HAP-1 (cell line): ENCODE data around the gene MED16.

Experiments
- DNase-seq, 2 experiments: peaks; one replicate each; pipeline ENCODE4 v3.0.0-alpha.2; 2016 to 2020; ENCODE audit warnings: low spot score in 2 of 2
- H3K27me3 ChIP-seq: fragments of 250-450 bp; sonication (Bioruptor Pico); 2 replicates; pipeline ENCODE4 v1.5.1; 2020; ENCODE audit warnings: low read depth, mild to moderate bottlenecking, moderate library complexity
- H3K36me3 ChIP-seq: fragments of 250-450 bp; sonication (Bioruptor Pico); replicated peaks from 2 replicates; pipeline ENCODE4 v1.5.1; 2020; ENCODE audit warnings: mild to moderate bottlenecking
- H3K4me1 ChIP-seq: fragments of 250-450 bp; sonication (Bioruptor Pico); 2 replicates; pipeline ENCODE4 v1.5.1; 2020; ENCODE audit warnings: mild to moderate bottlenecking
- H3K4me3 ChIP-seq: fragments of 250-450 bp; sonication (Bioruptor Pico); 2 replicates; pipeline ENCODE4 v1.5.1; 2020; ENCODE audit warnings: mild to moderate bottlenecking, moderate library complexity
- H3K9me3 ChIP-seq: fragments of 250-450 bp; sonication (Bioruptor Pico); 2 replicates; pipeline ENCODE4 v1.5.1; 2020; ENCODE audit warnings: mild to moderate bottlenecking, moderate library complexity
- in situ Hi-C: fragments of 300-500 bp; cut with MboI; formaldehyde crosslinking; loops from 3 replicates; pipeline ENCODE4 v1.14.3; 2020; ENCODE audit warnings: low sequenced_read_pairs, inconsistent platforms, mixed read lengths

Gene MED16

GRCh38 chr19:870314-870713 is 22.7 kb downstream of the MED16 start:
- no peak for DNase-seq
- Histone ChIP-seq H3K27me3 (no peaks in the 10 kb centered on the region), H3K4me1 (peaks cover 8% of the 10 kb centered on the region), H3K36me3 (peaks cover 63% of the 10 kb centered on the region), H3K4me3 (no peak overlapping the region), H3K9me3 (no peaks in the 10 kb centered on the region)
- in situ Hi-C loops: no loop called here

- no peak for DNase-seq
- in situ Hi-C loops: no loop called here
- Histone ChIP-seq H3K36me3 (peaks cover 56% of the 10 kb centered on the region), H3K4me3 (no peak overlapping the region), H3K9me3 (no peaks in the 10 kb centered on the region), H3K4me1 (peaks cover 8% of the 10 kb centered on the region), H3K27me3 (no peaks in the 10 kb centered on the region)
These were observed 23.5 kb downstream of the MED16 start for GRCh38 chr19:869245-870177.

- no peak for DNase-seq
- no peak overlapping the region for H3K4me3 ChIP-seq
- H3K36me3 ChIP-seq: peaks cover 50% of the 10 kb centered on the region
- no peaks in the 10 kb centered on the region for H3K27me3 ChIP-seq
- no peaks in the 10 kb centered on the region for H3K9me3 ChIP-seq
- H3K4me1 ChIP-seq: peaks cover 8% of the 10 kb centered on the region
- in situ Hi-C loops: no loop called here
These were observed 24.3 kb downstream of the MED16 start for GRCh38 chr19:868458-869244.

GRCh38 chr19:867855-868457 is 25.0 kb downstream of the MED16 start:
- no peaks in the 10 kb centered on the region for H3K27me3 ChIP-seq
- H3K4me1 ChIP-seq: peaks cover 8% of the 10 kb centered on the region
- DNase-seq: no peak
- H3K9me3 ChIP-seq: no peaks in the 10 kb centered on the region
- no peak overlapping the region for H3K4me3 ChIP-seq
- in situ Hi-C loops: no loop called here
- H3K36me3 ChIP-seq: peaks cover 50% of the 10 kb centered on the region

GRCh38 chr19:867301-867793 is 25.6 kb downstream of the MED16 start:
- DNase-seq: no peak
- Histone ChIP-seq H3K4me3 (no peak overlapping the region), H3K27me3 (no peaks in the 10 kb centered on the region), H3K4me1 (peaks cover 5% of the 10 kb centered on the region), H3K9me3 (no peaks in the 10 kb centered on the region), H3K36me3 (peaks cover 50% of the 10 kb centered on the region)
- in situ Hi-C loops: no loop called here

GRCh38 chr19:866769-867300 is 26.2 kb downstream of the MED16 start:
- H3K9me3 ChIP-seq: no peaks in the 10 kb centered on the region
- in situ Hi-C loops: no loop called here
- H3K27me3 ChIP-seq: no peaks in the 10 kb centered on the region
- H3K36me3 ChIP-seq: peaks cover 45% of the 10 kb centered on the region
- peaks cover under 1% of the 10 kb centered on the region for H3K4me1 ChIP-seq
- no peak for DNase-seq
- H3K4me3 ChIP-seq: no peak overlapping the region

GRCh38 chr19:863315-863620 is 29.7 kb downstream of the MED16 start:
- H3K36me3 ChIP-seq: peaks cover 21% of the 10 kb centered on the region
- no peak overlapping the region for H3K4me3 ChIP-seq
- DNase-seq: no peak
- H3K4me1 ChIP-seq: peaks cover 12% of the 10 kb centered on the region
- H3K9me3 ChIP-seq: no peaks in the 10 kb centered on the region
- H3K27me3 ChIP-seq: no peaks in the 10 kb centered on the region
- in situ Hi-C loops: no loop called here

GRCh38 chr19:862581-863314 is 30.2 kb downstream of the MED16 start:
- Histone ChIP-seq H3K27me3 (no peaks in the 10 kb centered on the region), H3K4me3 (no peak overlapping the region), H3K36me3 (peaks cover 16% of the 10 kb centered on the region), H3K9me3 (no peaks in the 10 kb centered on the region), H3K4me1 (peaks cover 12% of the 10 kb centered on the region)
- in situ Hi-C loops: no loop called here
- peak in 1 of 2 experiments; percentile 75 for DNase-seq

GRCh38 chr19:861756-862580 is 31.0 kb downstream of the MED16 start:
- H3K9me3 ChIP-seq: no peaks in the 10 kb centered on the region
- H3K36me3 ChIP-seq: peaks cover 11% of the 10 kb centered on the region; the same call in 1 of the 2 replicates
- DNase-seq: peak; percentile 56 to 92
- H3K4me3 ChIP-seq: peak overlapping the region; percentile 10; the same call in 1 of the 2 replicates
- H3K4me1 ChIP-seq: peaks cover 12% of the 10 kb centered on the region
- in situ Hi-C loops: no loop called here
- no peaks in the 10 kb centered on the region for H3K27me3 ChIP-seq

- Histone ChIP-seq H3K4me1 (peaks cover 12% of the 10 kb centered on the region), H3K9me3 (no peaks in the 10 kb centered on the region), H3K27me3 (no peaks in the 10 kb centered on the region), H3K4me3 (peak overlapping the region; percentile 49), H3K36me3 (peaks cover 11% of the 10 kb centered on the region; the same call in 1 of the 2 replicates)
- in situ Hi-C loops: no loop called here
- no peak for DNase-seq
These were observed 31.7 kb downstream of the MED16 start for GRCh38 chr19:861141-861755.

GRCh38 chr19:858868-859843 is 33.8 kb downstream of the MED16 start, which contains the start of gene CFD:
Gene CFD (plus strand): TSS chr19:859664. CDS start chr19:859690, 26 bp downstream.
- H3K4me1 ChIP-seq: peaks cover 12% of the 10 kb centered on the region
- H3K36me3 ChIP-seq: peaks cover 4% of the 10 kb centered on the region; the same call in 1 of the 2 replicates
- DNase-seq: no peak
- peak within 1 kb of the TSS; percentile 49 for H3K4me3 ChIP-seq
- in situ Hi-C loops: no loop called here
- H3K9me3 ChIP-seq: no peaks in the 10 kb centered on the region
- no peaks in the 10 kb centered on the region for H3K27me3 ChIP-seq
